ENCODE data around the gene ZNF598. TPM values are rescaled to one million over a fixed set of nuclear protein-coding genes. Genes with fewer than 3 reads are reported as not detected.

The ZNF598 gene
- total RNA-seq, 1 donor from 2014 or later: 31.1 TPM

DNA sequence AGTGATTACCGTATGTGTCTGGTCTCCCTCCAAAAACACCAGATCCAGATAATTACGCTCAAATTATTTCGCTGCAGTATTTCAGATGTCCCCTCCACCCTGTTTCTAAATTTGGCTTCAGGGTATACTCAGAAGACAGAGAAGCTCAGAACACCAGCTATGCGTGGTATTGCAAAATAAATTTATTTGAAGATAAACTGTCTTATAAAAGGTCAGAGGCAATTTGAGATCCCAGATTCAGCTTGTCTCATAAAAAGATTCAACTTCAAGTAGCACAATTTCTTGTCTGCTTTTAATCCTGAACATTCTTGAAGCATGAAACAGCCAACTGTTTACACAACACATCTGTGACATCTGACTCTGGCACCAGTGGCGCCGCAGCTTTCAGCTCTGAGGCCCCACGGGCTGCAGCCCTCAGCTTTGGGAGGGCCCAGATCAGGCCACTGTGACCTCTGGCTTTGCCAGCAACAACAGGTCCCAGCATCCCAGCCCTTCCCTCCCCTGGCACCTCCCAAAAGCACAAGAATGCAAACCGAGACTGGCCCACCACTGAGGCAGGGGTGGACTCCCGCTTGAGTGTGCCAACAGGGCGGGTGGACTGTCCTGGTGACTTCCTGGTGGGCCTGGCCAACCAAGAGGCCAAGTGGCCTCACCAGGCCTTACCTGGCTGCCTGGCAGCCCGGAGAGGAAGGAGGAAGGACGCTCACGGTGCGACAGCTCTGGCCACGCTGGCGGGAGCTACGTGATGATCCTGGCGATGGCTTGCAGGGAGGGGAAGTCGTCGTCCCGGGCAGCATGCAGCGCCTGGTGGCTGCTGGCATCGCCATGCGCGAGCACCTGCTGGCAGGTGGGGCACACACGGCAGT is 11.9 kb downstream of the ZNF598 start:
- no peak for DNase-seq (ENCODE audit: low spot score in 2 of 2)
- H3K4me1 ChIP-seq: peaks cover 0 to under 1% of the 10 kb centered on the region in 2 donors
- TF ChIP-seq CTCF (IDR thresholded peaks at IDR 0.05): no peak
- no peaks in the 10 kb centered on the region for H3K9me3 ChIP-seq
- H3K36me3 ChIP-seq: peaks cover 48 to 61% of the 10 kb centered on the region in 2 donors
- intact Hi-C loops (cut with DNase I): no loop called here
- no peak overlapping the region for H3K4me3 ChIP-seq
- no peaks in the 10 kb centered on the region for H3K27me3 ChIP-seq
- no peak overlapping the region for H3K27ac ChIP-seq

GRCh38 chr16:1993731-1994131 is 15.9 kb downstream of the ZNF598 start:
- no peaks in the 10 kb centered on the region for H3K9me3 ChIP-seq
- no peak for TF ChIP-seq CTCF (IDR thresholded peaks at IDR 0.05)
- DNase-seq (ENCODE audit: low spot score in 2 of 2): no peak
- peaks cover 11 to 21% of the 10 kb centered on the region in 2 donors for H3K36me3 ChIP-seq
- no peak overlapping the region for H3K4me3 ChIP-seq
- H3K27me3 ChIP-seq: peaks cover 16% of the 10 kb centered on the region
- peaks cover 13 to 23% of the 10 kb centered on the region in 2 donors for H3K4me1 ChIP-seq
- intact Hi-C loops (cut with DNase I): no loop called here
- H3K27ac ChIP-seq: no peak overlapping the region

GRCh38 chr16:1992704-1993317 is 16.8 kb downstream of the ZNF598 start:
- intact Hi-C loops (cut with DNase I): no loop called here
- no peaks in the 10 kb centered on the region for H3K9me3 ChIP-seq
- H3K27me3 ChIP-seq: peaks cover 16% of the 10 kb centered on the region
- H3K4me3 ChIP-seq: peak overlapping the region; percentile 54 to 65
- peaks cover 13 to 23% of the 10 kb centered on the region in 2 donors for H3K4me1 ChIP-seq
- DNase-seq (ENCODE audit: low spot score in 2 of 2): no peak
- peaks cover 2 to 12% of the 10 kb centered on the region in 2 donors for H3K36me3 ChIP-seq
- TF ChIP-seq CTCF (IDR thresholded peaks at IDR 0.05): no peak
- no peak overlapping the region for H3K27ac ChIP-seq

GRCh38 chr16:1991948-1992703 is 17.5 kb downstream of the ZNF598 start:
- Histone ChIP-seq H3K4me1 (peaks cover 13 to 23% of the 10 kb centered on the region in 2 donors), H3K4me3 (peak overlapping the region; percentile 54 to 65), H3K27me3 (peaks cover 16% of the 10 kb centered on the region), H3K36me3 (peaks cover 0 to 5% of the 10 kb centered on the region in 2 donors), H3K27ac (no peak overlapping the region), H3K9me3 (no peaks in the 10 kb centered on the region)
- intact Hi-C loops (cut with DNase I): no loop called here
- TF ChIP-seq CTCF (IDR thresholded peaks at IDR 0.05): no peak
- DNase-seq (ENCODE audit: low spot score in 2 of 2): peak; percentile 75 to 93

- intact Hi-C loops (cut with DNase I): no loop called here
- TF ChIP-seq CTCF (IDR thresholded peaks at IDR 0.05): no peak
- Histone ChIP-seq H3K4me3 (peak overlapping the region; percentile 54 to 65), H3K27me3 (peaks cover 16% of the 10 kb centered on the region), H3K4me1 (peaks cover 13 to 23% of the 10 kb centered on the region in 2 donors), H3K27ac (no peak overlapping the region), H3K36me3 (peaks cover under 1 to 3% of the 10 kb centered on the region in 2 donors), H3K9me3 (no peaks in the 10 kb centered on the region)
- DNase-seq (ENCODE audit: low spot score in 2 of 2): no peak
Measured at GRCh38 chr16:1991588-1991947, 18.1 kb downstream of the ZNF598 start.

All from ascending aorta (tissue), 2 donors.